Gastrocnemius medialis (tissue), 4 donors: ENCODE data around the gene NECTIN1. TPM values are rescaled to one million over a fixed set of nuclear protein-coding genes. Genes with fewer than 3 reads are reported as not detected.

Experiments used
- ATAC-seq, 2 donors: fragments of 150-250 bp; one replicate each; pipeline ENCODE4 v1.9.1; 2016
- DNase-seq, 2 donors: peaks; one replicate each; pipeline ENCODE4 v3.0.0-alpha.2; 2019
- H3K27ac ChIP-seq, 4 donors: fragments of 200-600 bp; sonication (generic); 1 replicate in 1 of 4; 2 replicates in 3 of 4; pipeline ENCODE4 v1.5.1; 2016 to 2018; ENCODE audit warnings: mild to moderate bottlenecking in 2 of 4, moderate library complexity in 1 of 4
- H3K27me3 ChIP-seq, 3 donors: fragments of 200-600 bp; sonication (generic) in 2 of 3; 1 replicate in 1 of 3; 2 replicates in 2 of 3; pipeline versions ENCODE4 v1.5.1 to v1.6.0; 2016 to 2019; ENCODE audit warnings: mild to moderate bottlenecking in 1 of 3, moderate library complexity in 1 of 3
- H3K36me3 ChIP-seq, 2 donors: fragments of 200-600 bp; sonication (generic) in 1 of 2; one replicate each; pipeline ENCODE4 v1.5.1; 2017 to 2018
- H3K4me1 ChIP-seq, 2 donors: fragments of 200-600 bp; sonication (generic) in 1 of 2; one replicate each; pipeline ENCODE4 v1.5.1; 2016 to 2017; ENCODE audit warnings: mild to moderate bottlenecking in 2 of 2
- H3K4me3 ChIP-seq, 4 donors: fragments of 200-600 bp; sonication (generic) in 3 of 4; 1 replicate in 1 of 4; 2 replicates in 3 of 4; pipeline ENCODE4 v1.5.1; 2016 to 2019; ENCODE audit warnings: mild to moderate bottlenecking in 2 of 4
- H3K9me3 ChIP-seq, 3 donors: fragments of 200-600 bp; sonication (generic) in 2 of 3; 1 replicate in 1 of 3; 2 replicates in 2 of 3; pipeline ENCODE4 v1.5.1; 2016 to 2019
- POLR2A ChIP-seq, 2 donors: fragments of 450-650 bp; IDR thresholded peaks; one replicate each; pipeline ENCODE4 v1.6.1; 2017; ENCODE audit warnings: antibody characterized with exemption in 2 of 2, mild to moderate bottlenecking in 2 of 2, moderate library complexity in 2 of 2
- in situ Hi-C, 4 donors: fragments of 200-750 bp; cut with MboI; loops; one replicate each; pipeline versions ENCODE4 v1.15.0 to v1.8.0; 2017; ENCODE audit warnings: low sequenced_read_pairs in 4 of 4
- intact Hi-C: fragments of 100-400 bp; cut with DNase I; formaldehyde crosslinking; loops from one replicate; pipeline ENCODE4 v1.15.1; 2023; ENCODE audit warnings: low total_unique reads
- total RNA-seq, 4 donors: library from RNA; depleted of rRNA; stranded (reverse); fragments of >200 nt; gene quantifications; one replicate each; pipeline versions ENCODE4 v1.1.0 to v1.2.3, GENCODE V29; 2016
- TF ChIP-seq, protein P1 (sequence below), 5 experiments: fragments of 450-650 bp in 3 of 5; fragments of 200-600 bp in 2 of 5; sonication (generic) in 2 of 5; IDR thresholded peaks in 4 of 5; conservative IDR thresholded peaks in 1 of 5; 1 replicate in 4 of 5; 2 replicates in 1 of 5; pipeline ENCODE4 v1.5.1; 2016 to 2019; ENCODE audit warnings: antibody characterized with exemption in 5 of 5, mild to moderate bottlenecking in 3 of 5, moderate library complexity in 3 of 5

NECTIN1 gene
- total RNA-seq, 4 donors from 2014 or later, result 0.66 to 2.2 (median 0.92) TPM

GRCh38 chr11:119697882-119698281, 31.1 kb downstream of the NECTIN1 start:
- Histone ChIP-seq H3K9me3 (no peaks in the 10 kb centered on the region), H3K27ac (no peak overlapping the region), H3K36me3 (no peaks in the 10 kb centered on the region), H3K4me1 (peaks cover 8 to 13% of the 10 kb centered on the region in 2 donors), H3K27me3 (no peaks in the 10 kb centered on the region), H3K4me3 (no peak overlapping the region)
- intact Hi-C loops (no loop called here), in situ Hi-C loops (no loop called here)
- no peak for ATAC-seq
- DNase-seq, result no peak
- TF ChIP-seq, protein P1, sequence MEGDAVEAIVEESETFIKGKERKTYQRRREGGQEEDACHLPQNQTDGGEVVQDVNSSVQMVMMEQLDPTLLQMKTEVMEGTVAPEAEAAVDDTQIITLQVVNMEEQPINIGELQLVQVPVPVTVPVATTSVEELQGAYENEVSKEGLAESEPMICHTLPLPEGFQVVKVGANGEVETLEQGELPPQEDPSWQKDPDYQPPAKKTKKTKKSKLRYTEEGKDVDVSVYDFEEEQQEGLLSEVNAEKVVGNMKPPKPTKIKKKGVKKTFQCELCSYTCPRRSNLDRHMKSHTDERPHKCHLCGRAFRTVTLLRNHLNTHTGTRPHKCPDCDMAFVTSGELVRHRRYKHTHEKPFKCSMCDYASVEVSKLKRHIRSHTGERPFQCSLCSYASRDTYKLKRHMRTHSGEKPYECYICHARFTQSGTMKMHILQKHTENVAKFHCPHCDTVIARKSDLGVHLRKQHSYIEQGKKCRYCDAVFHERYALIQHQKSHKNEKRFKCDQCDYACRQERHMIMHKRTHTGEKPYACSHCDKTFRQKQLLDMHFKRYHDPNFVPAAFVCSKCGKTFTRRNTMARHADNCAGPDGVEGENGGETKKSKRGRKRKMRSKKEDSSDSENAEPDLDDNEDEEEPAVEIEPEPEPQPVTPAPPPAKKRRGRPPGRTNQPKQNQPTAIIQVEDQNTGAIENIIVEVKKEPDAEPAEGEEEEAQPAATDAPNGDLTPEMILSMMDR (IDR thresholded peaks at IDR 0.05 in 4 of 5, conservative IDR thresholded peaks at IDR 0.05 in 1 of 5), result no peak
- no peak for TF ChIP-seq POLR2A (IDR thresholded peaks at IDR 0.05)

- Histone ChIP-seq H3K36me3 (no peaks in the 10 kb centered on the region), H3K27ac (no peak overlapping the region), H3K9me3 (no peaks in the 10 kb centered on the region), H3K4me1 (peaks cover 8 to 13% of the 10 kb centered on the region in 2 donors), H3K27me3 (no peaks in the 10 kb centered on the region), H3K4me3 (no peak overlapping the region)
- intact Hi-C loops (no loop called here), in situ Hi-C loops (no loop called here)
- DNase-seq (no peak), ATAC-seq (no peak)
- TF ChIP-seq, protein P1 (IDR thresholded peaks at IDR 0.05 in 4 of 5, conservative IDR thresholded peaks at IDR 0.05 in 1 of 5), result no peak
- no peak for TF ChIP-seq POLR2A (IDR thresholded peaks at IDR 0.05)
These were observed 31.6 kb downstream of the NECTIN1 start for GRCh38 chr11:119697445-119697844.

GRCh38 chr11:119696378-119697222, 32.4 kb downstream of the NECTIN1 start:
- H3K36me3 ChIP-seq, result no peaks in the 10 kb centered on the region
- TF ChIP-seq POLR2A (IDR thresholded peaks at IDR 0.05), result no peak
- TF ChIP-seq, protein P1 (IDR thresholded peaks at IDR 0.05 in 4 of 5, conservative IDR thresholded peaks at IDR 0.05 in 1 of 5), result no peak
- H3K27ac ChIP-seq, result no peak overlapping the region
- ATAC-seq (no peak), DNase-seq (no peak)
- H3K9me3 ChIP-seq, result no peaks in the 10 kb centered on the region
- H3K4me1 ChIP-seq, result peaks cover 8 to 13% of the 10 kb centered on the region in 2 donors
- in situ Hi-C loops, result no loop called here
- no peak overlapping the region for H3K4me3 ChIP-seq
- no peaks in the 10 kb centered on the region for H3K27me3 ChIP-seq
- intact Hi-C loops, result no loop called here

DNA sequence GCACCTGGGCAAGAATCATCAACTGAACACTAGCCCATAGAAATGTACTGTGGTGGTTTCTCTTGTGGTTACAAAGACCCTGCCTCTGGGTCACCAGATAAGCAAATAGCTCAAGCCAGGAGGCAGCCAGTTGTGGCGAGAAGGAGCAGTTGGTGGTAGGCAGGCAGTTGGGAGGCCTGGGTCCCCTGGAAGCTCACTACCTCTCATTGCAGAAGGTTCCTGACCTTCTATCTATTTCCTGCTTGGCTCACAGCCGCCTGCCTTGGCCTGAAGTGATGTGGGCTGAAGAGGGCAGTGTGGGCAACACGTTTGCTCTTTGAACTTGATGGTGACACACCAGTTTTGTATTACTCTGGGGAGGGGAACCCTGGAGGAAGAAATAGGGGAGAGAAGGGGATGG, 34.7 kb downstream of the NECTIN1 start:
- no peak for ATAC-seq
- in situ Hi-C loops, result no loop called here
- DNase-seq, result no peak
- Histone ChIP-seq H3K9me3 (no peaks in the 10 kb centered on the region), H3K36me3 (no peaks in the 10 kb centered on the region), H3K4me3 (no peak overlapping the region), H3K27ac (no peak overlapping the region), H3K27me3 (no peaks in the 10 kb centered on the region), H3K4me1 (peaks cover 5 to 7% of the 10 kb centered on the region in 2 donors)
- intact Hi-C loops, result no loop called here
- no peak for TF ChIP-seq POLR2A (IDR thresholded peaks at IDR 0.05)
- TF ChIP-seq, protein P1 (IDR thresholded peaks at IDR 0.05 in 4 of 5, conservative IDR thresholded peaks at IDR 0.05 in 1 of 5), result no peak
